SK-N-DZ (cell line): ENCODE measurements around the gene GNA15.
"Not testable (repeated sequence)": the region's sequence is repeated elsewhere in the genome, so short reads cannot be mapped to it uniquely, and the experiment has no call there.

ENCODE experiments used
- DNase-seq: peaks from one replicate; pipeline ENCODE4 v3.0.0-alpha.2; 2015; ENCODE audit warnings: low spot score

GNA15 gene

GRCh38 chr19:3190921-3191805 is 55.3 kb downstream of the GNA15 start:
- DNase-seq, result no peak

- DNase-seq, result not testable (repeated sequence)
Observed at GRCh38 chr19:3191806-3192104, 55.9 kb downstream of the GNA15 start.

GRCh38 chr19:3192228-3192635 is 56.4 kb downstream of the GNA15 start:
- DNase-seq, result no peak

- no peak for DNase-seq
Observed at GRCh38 chr19:3192684-3193083, 56.9 kb downstream of the GNA15 start.

- no peak for DNase-seq
Observed at GRCh38 chr19:3193256-3194105, 57.6 kb downstream of the GNA15 start.

- no peak for DNase-seq
Observed at GRCh38 chr19:3194106-3195087, 58.6 kb downstream of the GNA15 start.

DNA sequence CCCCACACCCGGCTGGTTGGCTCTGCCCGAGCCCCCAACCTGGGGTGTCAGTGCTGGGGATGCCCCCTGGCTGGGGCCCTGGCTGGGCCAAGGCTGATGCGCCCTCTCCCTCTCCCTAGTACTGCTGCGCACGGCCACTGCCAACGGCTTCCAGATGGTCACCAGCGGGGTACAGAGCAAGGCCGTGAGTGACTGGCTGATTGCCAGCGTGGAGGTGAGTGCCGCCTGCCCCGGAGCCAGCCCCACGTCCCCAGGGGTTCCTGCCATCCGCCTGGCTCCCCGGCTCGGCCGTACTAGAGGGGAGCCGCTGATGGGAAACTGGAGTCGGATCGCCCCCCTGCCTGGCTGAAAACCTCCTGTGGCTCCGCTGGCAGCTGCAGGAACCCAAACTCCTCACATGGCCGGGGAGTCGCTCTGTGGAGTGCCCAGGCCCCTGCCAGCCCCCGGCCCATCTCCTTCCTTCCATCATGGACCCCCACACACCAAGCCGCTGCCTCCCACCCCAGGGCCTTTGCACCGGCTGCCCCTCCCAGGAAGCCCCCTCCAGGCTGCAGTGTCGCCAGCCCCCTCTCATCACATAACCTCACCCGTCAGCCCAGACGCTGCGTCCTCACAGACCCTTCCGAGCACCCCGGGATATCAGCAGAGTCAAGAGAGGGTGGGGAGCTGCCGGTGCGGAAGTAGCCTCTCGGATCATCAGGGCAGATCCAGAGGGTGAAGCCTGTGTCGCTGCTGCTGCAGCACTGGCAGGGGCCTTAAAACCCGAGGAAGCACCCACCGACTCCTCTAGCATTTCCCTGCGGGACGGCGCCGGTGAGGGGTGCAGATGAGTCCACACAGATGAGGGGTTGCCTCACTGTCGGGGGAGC is 60.5 kb downstream of the GNA15 start:
- DNase-seq, result no peak

DNA sequence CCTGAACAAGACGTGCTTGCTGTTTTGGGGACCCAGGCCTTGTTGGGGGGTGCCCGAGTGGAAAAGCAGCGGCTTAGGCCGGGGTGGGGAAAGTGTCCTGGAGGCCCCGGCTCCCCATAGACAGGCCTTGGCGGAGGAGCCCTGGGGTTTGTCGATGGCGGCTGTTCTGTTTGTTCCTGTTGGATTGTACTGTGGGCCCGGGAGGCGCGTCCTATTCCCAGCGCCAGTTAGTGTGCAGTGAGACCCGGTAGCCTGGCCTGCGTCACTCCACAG is 61.0 kb downstream of the GNA15 start:
- no peak for DNase-seq

GRCh38 chr19:3198901-3199700 is 63.3 kb downstream of the GNA15 start:
- no peak for DNase-seq

DNA sequence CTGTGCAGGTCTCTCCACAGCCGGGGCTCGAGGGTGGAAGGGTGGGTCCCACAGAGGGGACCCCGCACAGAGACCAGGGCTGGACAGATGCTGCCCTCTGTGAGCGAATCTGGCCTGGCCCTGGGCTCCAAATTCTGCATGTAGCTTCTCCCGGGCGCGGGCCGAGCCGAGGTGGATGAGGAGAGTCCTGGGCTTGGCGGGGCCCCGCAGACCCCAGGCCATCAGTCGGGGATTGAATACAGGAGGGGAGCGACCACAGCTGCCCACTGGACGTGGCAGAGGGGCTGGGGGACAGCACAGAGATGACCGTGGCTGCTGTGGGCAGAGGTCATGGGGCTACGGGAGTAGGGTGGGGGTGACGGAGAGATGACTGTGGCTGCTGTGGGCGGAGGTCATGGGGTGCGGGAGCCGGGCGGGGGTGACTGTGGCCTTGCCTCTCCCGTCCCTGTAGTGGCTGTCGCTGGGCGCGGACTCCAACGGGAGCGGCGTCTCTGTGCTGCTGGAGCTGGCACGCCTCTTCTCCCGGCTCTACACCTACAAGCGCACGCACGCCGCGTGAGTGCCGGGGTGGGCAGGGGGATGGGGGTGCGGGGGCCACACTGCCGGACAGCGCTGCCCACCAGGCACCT is 65.4 kb downstream of the GNA15 start:
- DNase-seq, result no peak

- no peak for DNase-seq
Observed at GRCh38 chr19:3201911-3202310, 66.1 kb downstream of the GNA15 start.

- DNase-seq, result no peak
Observed at GRCh38 chr19:3202346-3202745, 66.5 kb downstream of the GNA15 start.

DNA sequence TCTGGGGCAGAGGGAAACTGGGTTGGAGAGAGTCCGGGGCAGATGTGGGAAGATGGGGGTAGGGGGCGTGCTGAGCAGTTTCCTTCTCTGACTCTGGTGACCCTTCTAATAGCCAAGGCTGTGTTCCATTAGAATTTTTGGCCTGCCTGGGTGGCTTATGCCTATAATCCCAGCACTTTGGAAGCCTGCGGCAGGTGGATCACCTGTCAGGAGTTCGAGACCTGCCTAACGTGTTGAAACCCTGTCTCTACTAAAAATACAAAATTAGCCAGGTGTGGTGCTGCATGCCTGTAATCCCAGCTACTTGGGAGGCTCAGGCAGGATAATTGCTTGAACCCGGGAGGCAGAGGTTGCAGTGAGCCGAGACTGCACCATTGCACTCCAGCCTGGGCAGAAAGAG is 67.1 kb downstream of the GNA15 start:
- DNase-seq, result not testable (repeated sequence)

DNA sequence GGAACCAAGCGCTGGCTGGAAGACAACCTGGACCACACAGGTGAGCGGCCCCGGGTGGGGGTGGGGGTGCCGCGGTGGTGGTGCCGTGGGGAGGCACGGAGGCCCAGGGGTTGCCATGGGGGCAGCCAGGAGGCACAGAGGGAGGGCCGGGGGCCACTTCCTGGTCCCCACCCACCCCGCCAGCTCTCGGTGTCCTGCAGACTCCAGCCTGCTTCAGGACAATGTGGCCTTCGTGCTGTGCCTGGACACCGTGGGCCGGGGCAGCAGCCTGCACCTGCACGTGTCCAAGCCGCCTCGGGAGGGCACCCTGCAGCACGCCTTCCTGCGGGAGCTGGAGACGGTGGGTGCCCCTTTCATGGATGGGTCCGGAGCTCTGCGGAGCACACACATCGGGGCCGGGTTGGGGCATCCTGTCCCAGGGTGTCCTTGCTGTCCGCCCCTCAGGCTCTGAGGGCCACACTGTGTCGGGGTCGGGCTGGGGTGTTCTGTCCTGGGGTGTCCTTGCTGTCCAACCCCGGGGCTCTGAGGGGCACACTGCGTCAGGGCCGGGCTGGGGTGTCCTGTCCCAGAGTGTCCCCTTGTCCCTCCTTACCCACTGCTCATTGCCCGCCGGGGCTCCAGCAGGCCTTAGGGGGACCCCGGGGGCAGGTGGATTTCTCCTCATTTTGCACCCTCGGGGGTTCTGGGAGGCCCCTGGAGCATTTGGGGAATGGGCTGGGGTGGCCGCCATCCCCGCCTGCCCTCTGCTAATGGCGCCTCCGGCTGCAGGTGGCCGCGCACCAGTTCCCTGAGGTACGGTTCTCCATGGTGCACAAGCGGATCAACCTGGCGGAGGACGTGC is 68.2 kb downstream of the GNA15 start:
- no peak for DNase-seq

- DNase-seq, result no peak
Observed at GRCh38 chr19:3204646-3205275, 68.9 kb downstream of the GNA15 start.

- no peak for DNase-seq
Observed at GRCh38 chr19:3206216-3206953, 70.6 kb downstream of the GNA15 start.

GRCh38 chr19:3207461-3208242 is 71.8 kb downstream of the GNA15 start:
- no peak for DNase-seq
